MM.1S (cell line): ENCODE results near the gene MTA3.

Experiments used
- DNase-seq: peaks from one replicate; pipeline ENCODE4 v3.0.0-alpha.2; 2015
- H2AFZ ChIP-seq: fragments of 300-600 bp; sonication (generic); 2 replicates; pipeline ENCODE4 v1.6.0; 2016; ENCODE audit warnings: antibody characterized with exemption, low read length
- H3F3A ChIP-seq: fragments of 300-600 bp; sonication (generic); 2 replicates; pipeline ENCODE4 v1.6.1; 2016; ENCODE audit warnings: mild to moderate bottlenecking, antibody characterized with exemption, low read length, moderate library complexity, mixed read lengths; ENCODE audit not compliant: insufficient read depth
- H3K27ac ChIP-seq: fragments of 300-600 bp; sonication (generic); 2 replicates; pipeline ENCODE4 v1.5.1; 2016; ENCODE audit warnings: mild to moderate bottlenecking, low read length
- H3K27me3 ChIP-seq: fragments of 300-600 bp; sonication (generic); replicated peaks from 2 replicates; pipeline ENCODE4 v1.6.0; 2016; ENCODE audit warnings: low read length; ENCODE audit not compliant: insufficient read depth
- H3K36me3 ChIP-seq: fragments of 300-600 bp; sonication (generic); replicated peaks from 2 replicates; pipeline ENCODE4 v1.6.1; 2016; ENCODE audit warnings: mild to moderate bottlenecking, low read length, mixed read lengths; ENCODE audit not compliant: insufficient read depth
- H3K4me1 ChIP-seq: fragments of 300-600 bp; sonication (generic); 2 replicates; pipeline ENCODE4 v1.6.1; 2016; ENCODE audit warnings: low read length, mixed read lengths
- H3K4me2 ChIP-seq: fragments of 300-600 bp; sonication (generic); 2 replicates; pipeline ENCODE4 v1.6.0; 2016; ENCODE audit warnings: low read depth, low read length
- H3K4me3 ChIP-seq: fragments of 300-600 bp; sonication (generic); 2 replicates; pipeline ENCODE4 v1.5.1; 2016; ENCODE audit warnings: low read length, mixed read lengths
- H3K79me2 ChIP-seq: fragments of 300-600 bp; sonication (generic); 2 replicates; pipeline ENCODE4 v1.6.1; 2016; ENCODE audit warnings: mixed run types, low read length, mixed read lengths
- H3K9ac ChIP-seq: fragments of 300-600 bp; sonication (generic); 2 replicates; pipeline ENCODE4 v1.6.1; 2016; ENCODE audit warnings: low read length, mixed read lengths
- H3K9me2 ChIP-seq: fragments of 300-600 bp; sonication (generic); replicated peaks from 2 replicates; pipeline ENCODE4 v1.6.1; 2016; ENCODE audit warnings: mild to moderate bottlenecking, low read length, mixed read lengths; ENCODE audit not compliant: insufficient read depth
- H3K9me3 ChIP-seq: fragments of 300-600 bp; sonication (generic); replicated peaks from 2 replicates; pipeline ENCODE4 v1.6.1; 2016; ENCODE audit warnings: mild to moderate bottlenecking, low read length, mixed read lengths; ENCODE audit not compliant: insufficient read depth
- H4K20me1 ChIP-seq: fragments of 300-600 bp; sonication (generic); 2 replicates; pipeline ENCODE4 v1.6.1; 2016; ENCODE audit warnings: mild to moderate bottlenecking, low read length, moderate library complexity, mixed read lengths; ENCODE audit not compliant: insufficient read depth
- CTCF ChIP-seq: fragments of 300-600 bp; sonication (generic); IDR thresholded peaks from 2 replicates; pipeline ENCODE4 v1.5.1; 2016; ENCODE audit warnings: antibody characterized with exemption, low read length, mixed read lengths
- EZH2 ChIP-seq: fragments of 300-600 bp; sonication (generic); optimal IDR thresholded peaks from 2 replicates; pipeline ENCODE3; 2017; ENCODE audit warnings: low read depth, mild to moderate bottlenecking, antibody characterized with exemption, low read length, mixed read lengths
- EZH2phosphoT487 ChIP-seq: fragments of 300-600 bp; sonication (generic); IDR thresholded peaks from 2 replicates; pipeline ENCODE4 v1.6.1; 2018; ENCODE audit warnings: antibody characterized with exemption, low read length

Gene MTA3

GRCh38 chr2:42568401-42569115 is at the start of gene MTA3:
Gene MTA3 (plus strand): TSS chr2:42568632. CDS start chr2:42568746, 114 bp downstream.
- H3K4me1 ChIP-seq = peaks cover 11% of the 10 kb centered on the region
- H3K79me2 ChIP-seq = no peaks in the 10 kb centered on the region
- peak; percentile 29 for DNase-seq
- no peak within 1 kb of the TSS for H3K27ac ChIP-seq
- no peaks in the 10 kb centered on the region for H3K9me3 ChIP-seq
- no peaks in the 10 kb centered on the region for H3K9me2 ChIP-seq
- H3K4me3 ChIP-seq = peak within 1 kb of the TSS; percentile 74
- H4K20me1 ChIP-seq = no peaks in the 10 kb centered on the region
- no peak for TF ChIP-seq EZH2phosphoT487
- no peak for TF ChIP-seq CTCF
- TF ChIP-seq EZH2 = no peak
- peak within 1 kb of the TSS; percentile 74 for H2AFZ ChIP-seq
- peaks cover 8% of the 10 kb centered on the region; the same call in 1 of the 2 replicates for H3F3A ChIP-seq
- H3K4me2 ChIP-seq = peak within 1 kb of the TSS; percentile 57; the same call in 1 of the 2 replicates
- H3K9ac ChIP-seq = peak within 1 kb of the TSS; percentile 51; the same call in 1 of the 2 replicates
- H3K27me3 ChIP-seq = no peaks in the 10 kb centered on the region
- H3K36me3 ChIP-seq = no peaks in the 10 kb centered on the region

GRCh38 chr2:42519624-42520023 is 48.8 kb upstream of the MTA3 start:
- H3K9me2 ChIP-seq = no peaks in the 10 kb centered on the region
- no peak overlapping the region for H3K4me3 ChIP-seq
- no peak overlapping the region for H3K4me2 ChIP-seq
- no peaks in the 10 kb centered on the region for H3K36me3 ChIP-seq
- H3K79me2 ChIP-seq = no peaks in the 10 kb centered on the region
- no peak overlapping the region for H3K9ac ChIP-seq
- DNase-seq = no peak
- H4K20me1 ChIP-seq = no peaks in the 10 kb centered on the region
- H3K27ac ChIP-seq = no peak overlapping the region
- TF ChIP-seq EZH2phosphoT487 = no peak
- TF ChIP-seq CTCF = no peak
- no peak for TF ChIP-seq EZH2
- H3K27me3 ChIP-seq = no peaks in the 10 kb centered on the region
- no peaks in the 10 kb centered on the region for H3F3A ChIP-seq
- H3K9me3 ChIP-seq = no peaks in the 10 kb centered on the region
- H2AFZ ChIP-seq = no peak overlapping the region
- no peaks in the 10 kb centered on the region for H3K4me1 ChIP-seq

GRCh38 chr2:42522035-42522434 is 46.4 kb upstream of the MTA3 start:
- Histone ChIP-seq H3K4me2 (no peak overlapping the region), H3K4me1 (no peaks in the 10 kb centered on the region), H3K36me3 (no peaks in the 10 kb centered on the region), H3K79me2 (no peaks in the 10 kb centered on the region), H3K9me2 (no peaks in the 10 kb centered on the region), H3F3A (no peaks in the 10 kb centered on the region), H3K9ac (no peak overlapping the region), H2AFZ (no peak overlapping the region), H3K9me3 (no peaks in the 10 kb centered on the region), H3K27ac (no peak overlapping the region), H4K20me1 (no peaks in the 10 kb centered on the region), H3K4me3 (no peak overlapping the region), H3K27me3 (no peaks in the 10 kb centered on the region)
- TF ChIP-seq EZH2phosphoT487 (no peak), CTCF (no peak), EZH2 (no peak)
- DNase-seq = no peak
